GM12878 (cell line): ENCODE measurements around the gene PYHIN1.

Experiments
- ATF3 ChIP-seq: IDR thresholded peaks from 2 replicates; pipeline ENCODE4 v1.6.1; 2011; ENCODE audit warnings: low read depth, mild to moderate bottlenecking, low read length, moderate library complexity, borderline replicate concordance; ENCODE audit errors: extremely low read depth
- CBX5 ChIP-seq: sonication (generic); IDR thresholded peaks from 2 replicates; pipeline ENCODE4 v1.6.1; 2016; ENCODE audit warnings: low read depth, moderate library complexity, mild to moderate bottlenecking, inconsistent platforms
- E2F8 ChIP-seq: fragments of 450-650 bp; IDR thresholded peaks from 2 replicates; pipeline ENCODE4 v1.6.1; 2018; ENCODE audit warnings: mild to moderate bottlenecking, low read depth, moderate library complexity; ENCODE audit not compliant: partially characterized antibody
- EP300 ChIP-seq, 2 experiments: fragments of 150-350 bp in 1 of 2; IDR thresholded peaks; 2 replicates each; pipeline ENCODE4 v1.6.1; 2011 to 2012; ENCODE audit warnings: low read depth in 2 of 2, low read length in 2 of 2, borderline replicate concordance in 1 of 2, improper control_type of control experiment in 1 of 2, inconsistent platforms in 1 of 2; ENCODE audit not compliant: control insufficient read depth in 1 of 2
- EZH2 ChIP-seq: IDR thresholded peaks from 2 replicates; pipeline ENCODE4 v1.6.1; 2012; ENCODE audit warnings: low read depth, mild to moderate bottlenecking, control low read depth, inconsistent platforms, low read length, borderline replicate concordance; ENCODE audit not compliant: control insufficient read depth
- MAX ChIP-seq: IDR thresholded peaks from 2 replicates; pipeline ENCODE4 v1.6.1; 2012; ENCODE audit warnings: low read depth, low read length, improper control_type of control experiment
- SMAD1 ChIP-seq: fragments of 450-650 bp; IDR thresholded peaks from 2 replicates; pipeline ENCODE4 v1.6.1; 2018; ENCODE audit warnings: mild to moderate bottlenecking, low read depth; ENCODE audit not compliant: partially characterized antibody
- SP1 ChIP-seq: IDR thresholded peaks from one replicate; pipeline ENCODE4 v1.6.1; 2011; ENCODE audit warnings: low read depth, low read length
- ZNF384 ChIP-seq: IDR thresholded peaks from 2 replicates; pipeline ENCODE4 v1.6.1; 2012; ENCODE audit warnings: low read depth, mild to moderate bottlenecking, low read length, improper control_type of control experiment, borderline replicate concordance
- ZSCAN29 ChIP-seq: fragments of 450-650 bp; IDR thresholded peaks from 2 replicates; pipeline ENCODE4 v1.6.1; 2017; ENCODE audit warnings: mild to moderate bottlenecking, moderate library complexity
- TF ChIP-seq, protein P1 (sequence below): IDR thresholded peaks from 2 replicates; pipeline ENCODE4 v1.6.1; 2012; ENCODE audit warnings: mild to moderate bottlenecking, low read depth, low read length
- TF ChIP-seq, protein P2 (sequence below), 3 experiments: IDR thresholded peaks in 2 of 3; conservative IDR thresholded peaks in 1 of 3; 2 replicates each; pipeline ENCODE4 v1.5.1; 2011; ENCODE audit warnings: low read depth in 3 of 3, low read length in 3 of 3, mild to moderate bottlenecking in 3 of 3, control low read depth in 2 of 3, moderate library complexity in 2 of 3, inconsistent platforms in 1 of 3, mixed read lengths in 1 of 3; ENCODE audit not compliant: control insufficient read depth in 2 of 3, insufficient read depth in 1 of 3; ENCODE audit errors: extremely low read depth in 1 of 3

GRCh38 chr1:159014851-159015250 lies 83.5 kb downstream of the PYHIN1 start:
- TF ChIP-seq CBX5: no peak
- no peak for TF ChIP-seq ATF3
- TF ChIP-seq MAX: no peak
- TF ChIP-seq, protein P1, sequence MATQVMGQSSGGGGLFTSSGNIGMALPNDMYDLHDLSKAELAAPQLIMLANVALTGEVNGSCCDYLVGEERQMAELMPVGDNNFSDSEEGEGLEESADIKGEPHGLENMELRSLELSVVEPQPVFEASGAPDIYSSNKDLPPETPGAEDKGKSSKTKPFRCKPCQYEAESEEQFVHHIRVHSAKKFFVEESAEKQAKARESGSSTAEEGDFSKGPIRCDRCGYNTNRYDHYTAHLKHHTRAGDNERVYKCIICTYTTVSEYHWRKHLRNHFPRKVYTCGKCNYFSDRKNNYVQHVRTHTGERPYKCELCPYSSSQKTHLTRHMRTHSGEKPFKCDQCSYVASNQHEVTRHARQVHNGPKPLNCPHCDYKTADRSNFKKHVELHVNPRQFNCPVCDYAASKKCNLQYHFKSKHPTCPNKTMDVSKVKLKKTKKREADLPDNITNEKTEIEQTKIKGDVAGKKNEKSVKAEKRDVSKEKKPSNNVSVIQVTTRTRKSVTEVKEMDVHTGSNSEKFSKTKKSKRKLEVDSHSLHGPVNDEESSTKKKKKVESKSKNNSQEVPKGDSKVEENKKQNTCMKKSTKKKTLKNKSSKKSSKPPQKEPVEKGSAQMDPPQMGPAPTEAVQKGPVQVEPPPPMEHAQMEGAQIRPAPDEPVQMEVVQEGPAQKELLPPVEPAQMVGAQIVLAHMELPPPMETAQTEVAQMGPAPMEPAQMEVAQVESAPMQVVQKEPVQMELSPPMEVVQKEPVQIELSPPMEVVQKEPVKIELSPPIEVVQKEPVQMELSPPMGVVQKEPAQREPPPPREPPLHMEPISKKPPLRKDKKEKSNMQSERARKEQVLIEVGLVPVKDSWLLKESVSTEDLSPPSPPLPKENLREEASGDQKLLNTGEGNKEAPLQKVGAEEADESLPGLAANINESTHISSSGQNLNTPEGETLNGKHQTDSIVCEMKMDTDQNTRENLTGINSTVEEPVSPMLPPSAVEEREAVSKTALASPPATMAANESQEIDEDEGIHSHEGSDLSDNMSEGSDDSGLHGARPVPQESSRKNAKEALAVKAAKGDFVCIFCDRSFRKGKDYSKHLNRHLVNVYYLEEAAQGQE: no peak
- no peak for TF ChIP-seq EZH2
- TF ChIP-seq SMAD1: no peak
- TF ChIP-seq E2F8: no peak
- TF ChIP-seq ZSCAN29: no peak
- TF ChIP-seq, protein P2, sequence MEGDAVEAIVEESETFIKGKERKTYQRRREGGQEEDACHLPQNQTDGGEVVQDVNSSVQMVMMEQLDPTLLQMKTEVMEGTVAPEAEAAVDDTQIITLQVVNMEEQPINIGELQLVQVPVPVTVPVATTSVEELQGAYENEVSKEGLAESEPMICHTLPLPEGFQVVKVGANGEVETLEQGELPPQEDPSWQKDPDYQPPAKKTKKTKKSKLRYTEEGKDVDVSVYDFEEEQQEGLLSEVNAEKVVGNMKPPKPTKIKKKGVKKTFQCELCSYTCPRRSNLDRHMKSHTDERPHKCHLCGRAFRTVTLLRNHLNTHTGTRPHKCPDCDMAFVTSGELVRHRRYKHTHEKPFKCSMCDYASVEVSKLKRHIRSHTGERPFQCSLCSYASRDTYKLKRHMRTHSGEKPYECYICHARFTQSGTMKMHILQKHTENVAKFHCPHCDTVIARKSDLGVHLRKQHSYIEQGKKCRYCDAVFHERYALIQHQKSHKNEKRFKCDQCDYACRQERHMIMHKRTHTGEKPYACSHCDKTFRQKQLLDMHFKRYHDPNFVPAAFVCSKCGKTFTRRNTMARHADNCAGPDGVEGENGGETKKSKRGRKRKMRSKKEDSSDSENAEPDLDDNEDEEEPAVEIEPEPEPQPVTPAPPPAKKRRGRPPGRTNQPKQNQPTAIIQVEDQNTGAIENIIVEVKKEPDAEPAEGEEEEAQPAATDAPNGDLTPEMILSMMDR (IDR thresholded peaks at IDR 0.05 in 2 of 3, conservative IDR thresholded peaks at IDR 0.05 in 1 of 3; ENCODE audit: control insufficient read depth in 2 of 3, extremely low read depth in 1 of 3, insufficient read depth in 1 of 3, low read depth in 3 of 3, low read length in 3 of 3): no peak
- no peak for TF ChIP-seq EP300 (IDR thresholded peaks at IDR 0.05; ENCODE audit: borderline replicate concordance in 1 of 2, control insufficient read depth in 1 of 2, low read depth in 2 of 2, low read length in 2 of 2)
- TF ChIP-seq ZNF384: no peak
- TF ChIP-seq SP1: no peak
